Thyroid gland (tissue), 4 donors: ENCODE results near the gene CRIP1. TPM values are rescaled to one million over a fixed set of nuclear protein-coding genes. Genes with fewer than 3 reads are reported as not detected.
A peak's percentile ranks its signal among the peaks of the same experiment; 100 is the strongest.

Source experiments
- DNase-seq, 2 donors: peaks; one replicate each; pipeline ENCODE4 v3.0.0-alpha.2; 2019
- H3K27ac ChIP-seq, 3 donors: fragments of 200-600 bp; sonication (generic); 1 replicate in 2 of 3; 2 replicates in 1 of 3; pipeline ENCODE4 v1.5.1; 2016 to 2019; ENCODE audit warnings: mild to moderate bottlenecking in 1 of 3, moderate library complexity in 1 of 3
- H3K27me3 ChIP-seq: fragments of 200-600 bp; sonication (generic); one replicate; pipeline ENCODE4 v1.5.1; 2019
- H3K36me3 ChIP-seq, 2 donors: fragments of 200-600 bp; sonication (generic); one replicate each; pipeline ENCODE4 v1.5.1; 2016 to 2019
- H3K4me1 ChIP-seq, 2 donors: fragments of 200-600 bp; sonication (generic); one replicate each; pipeline ENCODE4 v1.5.1; 2017 to 2019
- H3K4me3 ChIP-seq, 3 donors: fragments of 200-600 bp; sonication (generic); replicated peaks in 1 of 3; 1 replicate in 2 of 3; 2 replicates in 1 of 3; pipeline ENCODE4 v1.5.1; 2016; ENCODE audit warnings: mild to moderate bottlenecking in 1 of 3
- H3K9me3 ChIP-seq: fragments of 200-600 bp; sonication (generic); one replicate; pipeline ENCODE4 v1.5.1; 2017
- CTCF ChIP-seq, 6 experiments: fragments of 200-600 bp in 3 of 6; fragments of 450-650 bp in 3 of 6; sonication (generic) in 3 of 6; IDR thresholded peaks; one replicate each; pipeline ENCODE4 v1.5.1; 2016 to 2019; ENCODE audit warnings: antibody characterized with exemption in 6 of 6, mild to moderate bottlenecking in 2 of 6, inconsistent platforms in 1 of 6, moderate library complexity in 1 of 6
- POLR2A ChIP-seq, 2 donors: fragments of 450-650 bp; IDR thresholded peaks; one replicate each; pipeline ENCODE4 v1.6.1; 2017; ENCODE audit warnings: antibody characterized with exemption in 2 of 2, mild to moderate bottlenecking in 2 of 2, moderate library complexity in 1 of 2
- WGBS, 2 donors: methylation state at CpG; one replicate each; pipeline ENCODE4 v1.1.5; 2017; 5-methylcytosine and 5-hydroxymethylcytosine counted together
- intact Hi-C: fragments of 100-400 bp; cut with DNase I; formaldehyde crosslinking; loops from one replicate; pipeline ENCODE4 v1.15.1; 2023
- total RNA-seq, 4 donors: library from RNA; depleted of rRNA; stranded (reverse); fragments of >200 nt; gene quantifications; one replicate each; pipeline ENCODE4 v1.2.3, GENCODE V29; 2016

CRIP1 gene
- total RNA-seq, 4 donors from 2014 or later = 6.0 to 30.8 (median 18.5) TPM

- WGBS, 2 donors = 0 to 1% methylated on average over 14 to 23 of the region's 48 CpGs
- Histone ChIP-seq H3K27me3 (no peaks in the 10 kb centered on the region), H3K9me3 (no peaks in the 10 kb centered on the region), H3K27ac (peak overlapping the region; percentile 79 to 94 (median 92)), H3K4me1 (peaks cover 54 to 59% of the 10 kb centered on the region in 2 donors), H3K36me3 (peaks cover 4 to 6% of the 10 kb centered on the region in 2 donors), H3K4me3 (peak overlapping the region; percentile 69 to 91 (median 72))
- TF ChIP-seq POLR2A (IDR thresholded peaks at IDR 0.05) = no peak
- no peak for TF ChIP-seq CTCF (IDR thresholded peaks at IDR 0.05)
- peak; percentile 62 to 65 for DNase-seq
- intact Hi-C loops = loop anchor here (10.0 kb wide), 1 partner anchor 401 kb away; no protein-coding TSS in a partner anchor
Observed at GRCh38 chr14:105475269-105476096, 11.2 kb upstream of the CRIP1 start.

GRCh38 chr14:105476097-105476830, 10.4 kb upstream of the CRIP1 start:
- peak; percentile 95 to 96 for DNase-seq
- WGBS, 2 donors = 0 to 2% methylated on average over 9 to 10 of the region's 21 CpGs
- Histone ChIP-seq H3K9me3 (no peaks in the 10 kb centered on the region), H3K27me3 (no peaks in the 10 kb centered on the region), H3K4me1 (peaks cover 52 to 61% of the 10 kb centered on the region in 2 donors), H3K27ac (peak overlapping the region; percentile 79 to 94 (median 92)), H3K4me3 (peak overlapping the region in 1 of 3 donors; percentile 69), H3K36me3 (peaks cover 4 to 6% of the 10 kb centered on the region in 2 donors)
- TF ChIP-seq CTCF (IDR thresholded peaks at IDR 0.05) (peak in 1 of 6 experiments; percentile 29), POLR2A (IDR thresholded peaks at IDR 0.05) (peak in 1 of 2 donors; percentile 86)
- intact Hi-C loops = loop anchor here (10.0 kb wide), 1 partner anchor 401 kb away; no protein-coding TSS in a partner anchor

GRCh38 chr14:105476831-105477659, 9.6 kb upstream of the CRIP1 start:
- Histone ChIP-seq H3K27ac (peak overlapping the region; percentile 79 to 94 (median 92)), H3K4me1 (peaks cover 52 to 61% of the 10 kb centered on the region in 2 donors), H3K4me3 (peak overlapping the region in 1 of 3 donors; percentile 69), H3K9me3 (no peaks in the 10 kb centered on the region), H3K36me3 (peaks cover 4 to 6% of the 10 kb centered on the region in 2 donors), H3K27me3 (no peaks in the 10 kb centered on the region)
- TF ChIP-seq CTCF (IDR thresholded peaks at IDR 0.05) (no peak), POLR2A (IDR thresholded peaks at IDR 0.05) (no peak)
- 27 to 55% methylated on average over 8 to 15 of the region's 16 CpGs for WGBS, 2 donors
- intact Hi-C loops = loop anchor here (10.0 kb wide), 1 partner anchor 402 kb away; no protein-coding TSS in a partner anchor
- DNase-seq = no peak

- DNase-seq = no peak
- Histone ChIP-seq H3K4me3 (no peak overlapping the region), H3K4me1 (peaks cover 52 to 61% of the 10 kb centered on the region in 2 donors), H3K27ac (peak overlapping the region in 1 of 3 donors; percentile 79), H3K36me3 (peaks cover 4 to 6% of the 10 kb centered on the region in 2 donors), H3K9me3 (no peaks in the 10 kb centered on the region), H3K27me3 (no peaks in the 10 kb centered on the region)
- WGBS, 2 donors = 65 to 67% methylated on average over 19 to 45 of the region's 56 CpGs
- TF ChIP-seq CTCF (IDR thresholded peaks at IDR 0.05) (no peak), POLR2A (IDR thresholded peaks at IDR 0.05) (no peak)
- intact Hi-C loops = loop anchor here (10.0 kb wide), 1 partner anchor 403 kb away; no protein-coding TSS in a partner anchor
Observed at GRCh38 chr14:105477660-105478397, 8.9 kb upstream of the CRIP1 start.
